CD14-positive monocyte (primary cell): ENCODE data around the gene SDHAF1. TPM values are rescaled to one million over a fixed set of nuclear protein-coding genes. Genes with fewer than 3 reads are reported as not detected.
A peak's percentile ranks its signal among the peaks of the same experiment; 100 is the strongest.

Experiments
- DNase-seq, 3 donors: peaks; one replicate each; pipeline ENCODE4 v3.0.0-alpha.2; 2011 to 2022
- H2AFZ ChIP-seq: 2 replicates; pipeline ENCODE4 v1.6.0; 2012; ENCODE audit warnings: mild to moderate bottlenecking, low read depth, low read length, inconsistent platforms; ENCODE audit not compliant: insufficient read depth, poor library complexity, severe bottlenecking
- H3K27ac ChIP-seq, 2 donors: 1 replicate in 1 of 2; 2 replicates in 1 of 2; pipeline ENCODE4 v1.5.1; 2012 to 2013; ENCODE audit warnings: low read length in 2 of 2, control low read depth in 1 of 2, inconsistent platforms in 1 of 2, low read depth in 1 of 2, mild to moderate bottlenecking in 1 of 2
- H3K27me3 ChIP-seq, 2 donors: one replicate each; pipeline versions ENCODE4 v1.6.0 to v1.6.1; 2011 to 2013; ENCODE audit warnings: low read length in 2 of 2; ENCODE audit not compliant: control insufficient read depth in 2 of 2, insufficient read depth in 2 of 2
- H3K36me3 ChIP-seq, 2 donors: replicated peaks in 1 of 2; 1 replicate in 1 of 2; 2 replicates in 1 of 2; pipeline versions ENCODE4 v1.5.1 to v1.6.1; 2012 to 2013; ENCODE audit warnings: low read length in 2 of 2, control low read depth in 1 of 2, inconsistent platforms in 1 of 2, mild to moderate bottlenecking in 1 of 2; ENCODE audit not compliant: insufficient read depth in 2 of 2, control insufficient read depth in 1 of 2
- H3K4me1 ChIP-seq, 2 donors: 1 replicate in 1 of 2; 2 replicates in 1 of 2; pipeline versions ENCODE4 v1.5.1 to v1.6.1; 2012 to 2013; ENCODE audit warnings: low read length in 2 of 2, control low read depth in 1 of 2, inconsistent platforms in 1 of 2, mild to moderate bottlenecking in 1 of 2, moderate library complexity in 1 of 2; ENCODE audit not compliant: insufficient read depth in 2 of 2, control insufficient read depth in 1 of 2
- H3K4me2 ChIP-seq: replicated peaks from 2 replicates; pipeline ENCODE3; 2012; ENCODE audit warnings: low read length, moderate library complexity, mild to moderate bottlenecking; ENCODE audit not compliant: poor library complexity, severe bottlenecking; ENCODE audit errors: extremely low read depth
- H3K4me3 ChIP-seq, 3 experiments: fragments of 200-600 bp in 1 of 3; sonication (generic) in 1 of 3; replicated peaks in 1 of 3; 1 replicate in 2 of 3; 2 replicates in 1 of 3; pipeline ENCODE4 v1.5.1; 2011 to 2013; ENCODE audit warnings: low read length in 3 of 3, mild to moderate bottlenecking in 3 of 3, control low read depth in 2 of 3, low read depth in 2 of 3, inconsistent platforms in 1 of 3, moderate library complexity in 1 of 3
- H3K79me2 ChIP-seq: 2 replicates; pipeline ENCODE4 v1.6.0; 2012; ENCODE audit warnings: mild to moderate bottlenecking, control low read depth, inconsistent platforms, low read length, moderate library complexity; ENCODE audit not compliant: insufficient read depth
- H3K9ac ChIP-seq: 2 replicates; pipeline ENCODE4 v1.6.0; 2017; ENCODE audit warnings: low read length, mild to moderate bottlenecking; ENCODE audit not compliant: insufficient read depth, poor library complexity, severe bottlenecking
- H3K9me3 ChIP-seq, 2 donors: replicated peaks in 1 of 2; 1 replicate in 1 of 2; 2 replicates in 1 of 2; pipeline versions ENCODE4 v1.5.1 to v1.6.1; 2012 to 2013; ENCODE audit warnings: low read length in 2 of 2, control low read depth in 1 of 2; ENCODE audit not compliant: control insufficient read depth in 1 of 2, insufficient read depth in 1 of 2
- H4K20me1 ChIP-seq: 2 replicates; pipeline ENCODE4 v1.6.0; 2012; ENCODE audit warnings: mild to moderate bottlenecking, low read length, control low read depth, moderate library complexity; ENCODE audit not compliant: insufficient read depth
- H3K27ac Mint-ChIP-seq, 7 donors: one replicate each; pipeline ENCODE4 v1.8.0; 2020; ENCODE audit warnings: mild to moderate bottlenecking in 7 of 7, mixed read lengths in 7 of 7, moderate library complexity in 6 of 7, inconsistent platforms in 2 of 7
- H3K27me3 Mint-ChIP-seq, 3 donors: one replicate each; pipeline ENCODE4 v1.8.0; 2021 to 2022; ENCODE audit warnings: low read depth in 3 of 3, mild to moderate bottlenecking in 3 of 3, mixed read lengths in 3 of 3, moderate library complexity in 3 of 3, inconsistent platforms in 1 of 3
- H3K36me3 Mint-ChIP-seq, 2 donors: one replicate each; pipeline ENCODE4 v1.8.0; 2020; ENCODE audit warnings: mixed read lengths in 2 of 2, inconsistent platforms in 1 of 2, mild to moderate bottlenecking in 1 of 2
- H3K4me1 Mint-ChIP-seq: one replicate; pipeline ENCODE4 v1.8.0; 2020; ENCODE audit warnings: mild to moderate bottlenecking, mixed read lengths
- H3K4me3 Mint-ChIP-seq, 2 donors: one replicate each; pipeline ENCODE4 v1.8.0; 2020; ENCODE audit warnings: mild to moderate bottlenecking in 2 of 2, mixed read lengths in 2 of 2, moderate library complexity in 1 of 2
- H3K9me3 Mint-ChIP-seq, 7 donors: one replicate each; pipeline ENCODE4 v1.8.0; 2020 to 2022; ENCODE audit warnings: mixed read lengths in 7 of 7, mild to moderate bottlenecking in 6 of 7, moderate library complexity in 6 of 7, inconsistent platforms in 2 of 7
- WGBS: methylation state at CpG from one replicate; pipeline ENCODE4 v1.1.5; 2013; ENCODE audit warnings: missing lambda C conversion rate; ENCODE audit not compliant: insufficient coverage; 5-methylcytosine and 5-hydroxymethylcytosine counted together
- intact Hi-C, 2 donors: fragments of 100-400 bp; cut with micrococcal nuclease; formaldehyde crosslinking; loops; one replicate each; pipeline versions ENCODE4 v1.15.0 to v1.15.1; 2023
- polyA plus RNA-seq, 3 donors: library from polyadenylated mRNA; depleted of rRNA in 1 of 3; unstranded in 2 of 3; stranded (reverse) in 1 of 3; fragments of 300-500 nt in 2 of 3; fragments of >200 nt in 1 of 3; fragmentation: Illumina TruSeq in 2 of 3; gene quantifications; 1 replicate in 2 of 3; 2 replicates in 1 of 3; pipeline ENCODE4 v1.2.3, GENCODE V29; 2012 to 2021
- TF ChIP-seq, protein P1 (sequence below): fragments of 200-600 bp; IDR thresholded peaks from one replicate; pipeline ENCODE4 v1.8.0; 2022; ENCODE audit warnings: antibody characterized with exemption, mild to moderate bottlenecking

Gene SDHAF1
- polyA plus RNA-seq, 3 donors = 10.4 to 26.9 (median 19.0) TPM

DNA sequence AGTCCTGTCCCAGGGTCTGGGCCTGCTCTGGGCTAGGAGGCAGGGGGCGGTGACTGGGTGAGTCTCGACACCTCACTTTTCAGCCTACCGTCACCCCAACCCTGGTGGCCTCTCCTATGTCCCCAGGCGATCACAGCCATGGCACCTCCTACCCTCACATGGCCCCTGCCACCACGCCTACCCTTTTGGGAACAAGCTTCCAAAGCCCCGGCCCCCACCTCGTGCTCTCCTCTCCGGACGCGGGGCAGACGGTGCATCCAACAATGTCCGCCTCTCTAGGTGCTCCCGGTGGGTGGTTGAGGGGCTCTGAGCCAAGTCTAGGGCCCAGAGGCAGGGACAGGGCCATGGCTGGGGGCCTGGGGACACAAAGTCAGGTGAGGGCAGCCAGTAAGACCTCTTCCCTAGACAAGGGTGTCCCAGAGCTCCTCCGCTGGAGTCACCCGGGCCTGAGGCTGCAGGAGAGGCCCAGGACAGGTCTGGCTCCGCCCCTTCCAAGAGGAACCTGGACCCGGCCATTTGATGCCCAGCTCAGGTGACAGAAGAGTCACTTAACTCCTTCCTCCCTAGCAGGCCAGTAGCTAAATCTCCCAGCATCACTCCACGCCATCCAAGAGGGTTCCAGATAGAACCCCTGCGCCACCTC lies 13.5 kb downstream of the SDHAF1 start, which contains the start of gene SYNE4:
Gene SYNE4, minus strand, starts transcription at position 478 of the 643 bp plus-strand sequence. Its CDS starts 132 bp downstream, at position 346.
- Histone ChIP-seq H3K4me3 (peak within 1 kb of the TSS in 1 of 3 experiments; percentile 46), H3K9me3 (no peaks in the 10 kb centered on the region), H3K27me3 (peaks cover 0 to 16% of the 10 kb centered on the region in 2 donors), H3K27ac (no peak within 1 kb of the TSS), H3K4me1 (peaks cover 3 to 17% of the 10 kb centered on the region in 2 donors), H3K79me2 (peaks cover 4% of the 10 kb centered on the region), H3K4me2 (peak within 1 kb of the TSS; percentile 67), H3K9ac (peak within 1 kb of the TSS; percentile 51), H2AFZ (peak within 1 kb of the TSS; percentile 53), H3K36me3 (no peaks in the 10 kb centered on the region), H4K20me1 (no peaks in the 10 kb centered on the region)
- peak within 1 kb of the TSS; percentile 53 to 71 for H3K4me3 Mint-ChIP-seq
- TF ChIP-seq, protein P1, sequence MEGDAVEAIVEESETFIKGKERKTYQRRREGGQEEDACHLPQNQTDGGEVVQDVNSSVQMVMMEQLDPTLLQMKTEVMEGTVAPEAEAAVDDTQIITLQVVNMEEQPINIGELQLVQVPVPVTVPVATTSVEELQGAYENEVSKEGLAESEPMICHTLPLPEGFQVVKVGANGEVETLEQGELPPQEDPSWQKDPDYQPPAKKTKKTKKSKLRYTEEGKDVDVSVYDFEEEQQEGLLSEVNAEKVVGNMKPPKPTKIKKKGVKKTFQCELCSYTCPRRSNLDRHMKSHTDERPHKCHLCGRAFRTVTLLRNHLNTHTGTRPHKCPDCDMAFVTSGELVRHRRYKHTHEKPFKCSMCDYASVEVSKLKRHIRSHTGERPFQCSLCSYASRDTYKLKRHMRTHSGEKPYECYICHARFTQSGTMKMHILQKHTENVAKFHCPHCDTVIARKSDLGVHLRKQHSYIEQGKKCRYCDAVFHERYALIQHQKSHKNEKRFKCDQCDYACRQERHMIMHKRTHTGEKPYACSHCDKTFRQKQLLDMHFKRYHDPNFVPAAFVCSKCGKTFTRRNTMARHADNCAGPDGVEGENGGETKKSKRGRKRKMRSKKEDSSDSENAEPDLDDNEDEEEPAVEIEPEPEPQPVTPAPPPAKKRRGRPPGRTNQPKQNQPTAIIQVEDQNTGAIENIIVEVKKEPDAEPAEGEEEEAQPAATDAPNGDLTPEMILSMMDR = no peak
- 71% methylated on average over 16 of the region's 19 CpGs for WGBS
- H3K9me3 Mint-ChIP-seq = peaks cover 0 to 3% (median 0%) of the 10 kb centered on the region in 7 donors
- peaks cover 18% of the 10 kb centered on the region for H3K4me1 Mint-ChIP-seq
- H3K27me3 Mint-ChIP-seq = peaks cover 17 to 25% (median 22%) of the 10 kb centered on the region in 3 donors
- H3K36me3 Mint-ChIP-seq = peaks cover 7 to 8% of the 10 kb centered on the region in 2 donors
- DNase-seq = no peak
- intact Hi-C loops = no loop called here
- peak within 1 kb of the TSS in 1 of 7 donors; percentile 75 for H3K27ac Mint-ChIP-seq

DNA sequence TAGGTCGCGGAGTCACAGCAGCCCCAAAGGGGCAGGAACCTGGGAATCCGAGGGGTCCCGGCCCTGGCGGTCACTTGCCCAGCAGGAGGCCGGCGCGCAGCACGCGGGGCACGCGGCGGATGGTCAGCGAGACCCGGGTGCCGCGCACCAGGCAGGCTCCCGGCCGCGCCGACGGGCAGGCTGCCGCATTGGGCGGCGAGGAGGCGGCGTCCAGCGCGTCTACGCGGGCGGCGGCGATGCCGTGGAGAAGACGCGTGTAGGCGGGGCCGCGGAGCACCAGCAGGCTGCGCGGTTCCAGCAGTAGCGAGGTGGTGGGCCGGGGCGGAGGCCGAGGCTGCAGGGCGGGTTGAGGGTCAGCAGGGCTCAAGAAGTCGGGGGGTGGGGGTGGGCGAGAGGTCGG lies 14.2 kb downstream of the SDHAF1 start:
- no peak overlapping the region for H3K27ac Mint-ChIP-seq
- H3K9ac ChIP-seq = peak overlapping the region; percentile 51
- peaks cover 7 to 21% of the 10 kb centered on the region in 2 donors for H3K4me1 ChIP-seq
- H4K20me1 ChIP-seq = no peaks in the 10 kb centered on the region
- H3K4me3 Mint-ChIP-seq = peak overlapping the region; percentile 53 to 71
- no peaks in the 10 kb centered on the region for H3K36me3 ChIP-seq
- H3K27ac ChIP-seq = no peak overlapping the region
- peak in 1 of 3 donors; percentile 13 for DNase-seq
- peaks cover 0 to 3% (median 0%) of the 10 kb centered on the region in 7 donors for H3K9me3 Mint-ChIP-seq
- intact Hi-C loops = no loop called here
- H3K4me3 ChIP-seq = peak overlapping the region in 1 of 3 experiments; percentile 46
- 2% methylated on average over 50 of the region's 50 CpGs for WGBS
- H2AFZ ChIP-seq = peak overlapping the region; percentile 53
- H3K36me3 Mint-ChIP-seq = peaks cover 7 to 8% of the 10 kb centered on the region in 2 donors
- H3K9me3 ChIP-seq = no peaks in the 10 kb centered on the region
- peak overlapping the region; percentile 67 for H3K4me2 ChIP-seq
- peaks cover 22% of the 10 kb centered on the region for H3K4me1 Mint-ChIP-seq
- peaks cover 17 to 25% (median 22%) of the 10 kb centered on the region in 3 donors for H3K27me3 Mint-ChIP-seq
- peaks cover 9% of the 10 kb centered on the region for H3K79me2 ChIP-seq
- TF ChIP-seq, protein P1 = no peak
- peaks cover 0 to 16% of the 10 kb centered on the region in 2 donors for H3K27me3 ChIP-seq
